HEK293 (cell line): ENCODE results near the gene EDN1.

Experiments used
- HOXA7 ChIP-seq: sonication (generic); formaldehyde crosslinking; IDR thresholded peaks from 2 replicates; pipeline ENCODE4 v1.8.1; 2022; ENCODE audit warnings: missing genetic modification reagents, borderline replicate concordance
- MZF1 ChIP-seq: fragments of 450-650 bp; formaldehyde crosslinking; IDR thresholded peaks from 2 replicates; pipeline ENCODE4 v1.5.1; 2017; ENCODE audit warnings: missing biosample characterization, missing genetic modification characterization, borderline replicate concordance
- SETDB1 ChIP-seq: IDR thresholded peaks from one replicate; pipeline ENCODE4 v1.6.1; 2017; ENCODE audit warnings: mild to moderate bottlenecking, low read length, moderate library complexity, mixed read lengths; ENCODE audit not compliant: insufficient read length
- TSHZ1 ChIP-seq: fragments of 450-650 bp; formaldehyde crosslinking; IDR thresholded peaks from 2 replicates; pipeline ENCODE4 v1.5.1; 2016; ENCODE audit warnings: missing biosample characterization, missing genetic modification characterization, borderline replicate concordance
- ZBTB21 ChIP-seq: fragments of 450-650 bp; formaldehyde crosslinking; IDR thresholded peaks from 2 replicates; pipeline ENCODE4 v1.5.1; 2017; ENCODE audit warnings: missing biosample characterization, missing genetic modification characterization
- ZFP37 ChIP-seq: fragments of 450-650 bp; formaldehyde crosslinking; IDR thresholded peaks from 2 replicates; pipeline ENCODE4 v1.5.1; 2016; ENCODE audit warnings: missing biosample characterization, missing genetic modification characterization
- ZFP41 ChIP-seq: fragments of 450-650 bp; formaldehyde crosslinking; IDR thresholded peaks from 2 replicates; pipeline ENCODE4 v1.5.1; 2016; ENCODE audit warnings: missing biosample characterization, missing genetic modification characterization, borderline replicate concordance
- ZNF501 ChIP-seq: fragments of 450-650 bp; formaldehyde crosslinking; IDR thresholded peaks from 2 replicates; pipeline ENCODE4 v1.5.1; 2016; ENCODE audit warnings: missing biosample characterization, missing genetic modification characterization
- ZNF518A ChIP-seq: fragments of 450-650 bp; formaldehyde crosslinking; conservative IDR thresholded peaks from 2 replicates; pipeline ENCODE4 v1.5.1; 2016; ENCODE audit warnings: low read depth, missing biosample characterization, missing genetic modification characterization
- ZNF623 ChIP-seq: fragments of 450-650 bp; formaldehyde crosslinking; IDR thresholded peaks from 2 replicates; pipeline ENCODE4 v1.5.1; 2016; ENCODE audit warnings: missing biosample characterization, missing genetic modification characterization
- ZSCAN18 ChIP-seq: fragments of 450-650 bp; formaldehyde crosslinking; IDR thresholded peaks from 2 replicates; pipeline ENCODE4 v1.5.1; 2016; ENCODE audit warnings: missing biosample characterization, missing genetic modification characterization
- TF ChIP-seq, protein P1 (sequence below): fragments of 450-650 bp; formaldehyde crosslinking; IDR thresholded peaks from 2 replicates; pipeline ENCODE4 v1.5.1; 2016; ENCODE audit warnings: missing biosample characterization, missing genetic modification characterization

DNA sequence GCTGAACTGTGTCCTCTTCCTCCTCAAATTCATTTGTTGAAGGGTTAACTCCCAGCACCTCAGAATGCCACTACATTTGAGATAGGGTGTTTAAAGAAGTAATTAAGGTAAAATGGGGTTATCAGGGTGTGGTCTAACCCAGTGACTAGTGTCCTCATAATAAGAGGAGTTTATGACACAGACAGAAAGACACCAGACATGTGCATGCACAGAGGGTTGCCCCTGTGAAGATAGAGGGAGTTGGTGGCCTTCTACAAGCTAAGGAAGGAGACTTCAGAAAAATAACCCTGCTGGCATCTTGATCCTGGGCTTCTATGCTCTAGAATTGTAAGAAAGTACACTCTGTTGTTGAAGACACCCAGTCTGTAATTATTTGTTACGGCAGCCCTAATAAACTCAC lies 24.9 kb upstream of the EDN1 start:
- TF ChIP-seq, protein P1, sequence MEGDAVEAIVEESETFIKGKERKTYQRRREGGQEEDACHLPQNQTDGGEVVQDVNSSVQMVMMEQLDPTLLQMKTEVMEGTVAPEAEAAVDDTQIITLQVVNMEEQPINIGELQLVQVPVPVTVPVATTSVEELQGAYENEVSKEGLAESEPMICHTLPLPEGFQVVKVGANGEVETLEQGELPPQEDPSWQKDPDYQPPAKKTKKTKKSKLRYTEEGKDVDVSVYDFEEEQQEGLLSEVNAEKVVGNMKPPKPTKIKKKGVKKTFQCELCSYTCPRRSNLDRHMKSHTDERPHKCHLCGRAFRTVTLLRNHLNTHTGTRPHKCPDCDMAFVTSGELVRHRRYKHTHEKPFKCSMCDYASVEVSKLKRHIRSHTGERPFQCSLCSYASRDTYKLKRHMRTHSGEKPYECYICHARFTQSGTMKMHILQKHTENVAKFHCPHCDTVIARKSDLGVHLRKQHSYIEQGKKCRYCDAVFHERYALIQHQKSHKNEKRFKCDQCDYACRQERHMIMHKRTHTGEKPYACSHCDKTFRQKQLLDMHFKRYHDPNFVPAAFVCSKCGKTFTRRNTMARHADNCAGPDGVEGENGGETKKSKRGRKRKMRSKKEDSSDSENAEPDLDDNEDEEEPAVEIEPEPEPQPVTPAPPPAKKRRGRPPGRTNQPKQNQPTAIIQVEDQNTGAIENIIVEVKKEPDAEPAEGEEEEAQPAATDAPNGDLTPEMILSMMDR (tag by site-specific recombination): no peak
- TF ChIP-seq ZNF623 (tag by site-specific recombination): no peak
- TF ChIP-seq MZF1: no peak
- TF ChIP-seq HOXA7 (CRISPR knock-in tag): no peak
- TF ChIP-seq ZNF518A: no peak
- no peak for TF ChIP-seq SETDB1
- no peak for TF ChIP-seq ZNF501 (tag by site-specific recombination)
- TF ChIP-seq ZBTB21 (tag by site-specific recombination): no peak
- TF ChIP-seq ZFP41 (tag by site-specific recombination): no peak
- TF ChIP-seq TSHZ1 (tag by site-specific recombination): no peak
- TF ChIP-seq ZFP37 (tag by site-specific recombination): no peak
- TF ChIP-seq ZSCAN18 (tag by site-specific recombination): no peak
